Superior temporal gyrus (tissue), 1 donor: Measurements from ENCODE around the gene PPM1B.
"Not testable (repeated sequence)": the region's sequence is repeated elsewhere in the genome, so short reads cannot be mapped to it uniquely, and the experiment has no call there.

Source experiments
- DNase-seq: peaks from one replicate; pipeline ENCODE4 v3.0.0-alpha.2; 2016; ENCODE audit errors: extremely low spot score

The PPM1B gene

GRCh38 chr2:44200759-44201158, 32.1 kb downstream of the PPM1B start:
- no peak for DNase-seq

- DNase-seq = no peak
These were observed 33.0 kb downstream of the PPM1B start for GRCh38 chr2:44201648-44202165.

GRCh38 chr2:44203542-44203941, 34.9 kb downstream of the PPM1B start:
- no peak for DNase-seq

- DNase-seq = no peak
These were observed 36.5 kb downstream of the PPM1B start for GRCh38 chr2:44205169-44205568.

- DNase-seq = no peak
These were observed 38.4 kb downstream of the PPM1B start for GRCh38 chr2:44207102-44207501.

GRCh38 chr2:44207648-44208047, 39.0 kb downstream of the PPM1B start:
- DNase-seq = not testable (repeated sequence)

DNA sequence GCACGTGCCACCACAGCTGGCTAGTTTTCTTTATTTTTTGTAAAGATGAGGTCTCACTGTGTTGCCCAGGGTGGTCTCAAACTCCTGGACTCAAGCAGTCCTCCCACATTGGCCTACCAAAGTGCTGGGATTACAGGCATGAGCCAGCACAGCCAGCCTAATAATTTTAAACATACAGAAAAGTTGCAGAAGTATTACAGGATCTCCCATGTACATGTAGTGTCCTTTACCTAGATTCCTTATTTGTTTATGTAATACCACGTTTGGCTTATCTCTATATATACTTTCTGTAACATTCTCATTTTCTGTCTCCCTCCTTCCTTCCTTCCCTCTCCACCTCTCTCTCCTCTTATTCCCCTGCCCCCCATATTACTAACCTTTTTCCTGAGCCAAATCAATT, 41.7 kb downstream of the PPM1B start:
- DNase-seq = no peak

DNA sequence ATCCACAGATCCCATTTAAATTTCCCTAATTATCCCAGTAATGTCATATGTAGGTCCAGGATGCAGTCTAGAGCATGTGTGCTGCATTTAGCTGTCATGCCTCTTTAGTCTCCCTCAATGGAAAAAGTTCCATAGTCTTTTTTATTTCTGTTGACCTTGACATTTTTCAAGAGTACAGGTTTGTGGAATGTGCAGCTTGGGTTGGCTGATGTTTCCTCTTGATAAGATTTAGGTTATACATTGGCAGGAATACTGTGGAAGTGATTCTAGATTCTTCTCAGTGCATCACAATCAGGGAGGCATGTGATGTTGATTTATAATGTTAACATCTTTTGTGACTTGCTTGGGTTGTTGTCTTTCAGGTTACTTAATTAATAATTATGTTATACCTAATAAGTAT, 42.5 kb downstream of the PPM1B start:
- DNase-seq = no peak

DNA sequence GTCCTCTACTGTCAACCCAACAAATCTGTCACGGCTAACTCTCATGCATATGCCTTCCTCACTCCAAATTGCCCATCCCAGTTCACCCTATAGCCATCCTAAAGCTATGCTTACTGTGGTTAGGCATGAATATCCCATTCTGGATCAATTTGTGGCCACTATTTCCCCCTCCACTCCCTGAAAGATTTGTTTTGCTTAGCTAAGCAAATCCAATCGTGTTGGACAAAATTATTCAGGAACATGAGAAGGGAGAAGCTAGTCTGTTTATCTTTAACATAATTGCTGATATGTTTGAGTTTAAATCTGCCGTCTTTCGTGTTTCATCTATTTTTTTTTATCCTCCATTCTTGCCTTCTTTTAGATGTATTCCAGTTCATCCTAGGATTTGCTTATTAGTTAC, 43.6 kb downstream of the PPM1B start:
- no peak for DNase-seq

DNA sequence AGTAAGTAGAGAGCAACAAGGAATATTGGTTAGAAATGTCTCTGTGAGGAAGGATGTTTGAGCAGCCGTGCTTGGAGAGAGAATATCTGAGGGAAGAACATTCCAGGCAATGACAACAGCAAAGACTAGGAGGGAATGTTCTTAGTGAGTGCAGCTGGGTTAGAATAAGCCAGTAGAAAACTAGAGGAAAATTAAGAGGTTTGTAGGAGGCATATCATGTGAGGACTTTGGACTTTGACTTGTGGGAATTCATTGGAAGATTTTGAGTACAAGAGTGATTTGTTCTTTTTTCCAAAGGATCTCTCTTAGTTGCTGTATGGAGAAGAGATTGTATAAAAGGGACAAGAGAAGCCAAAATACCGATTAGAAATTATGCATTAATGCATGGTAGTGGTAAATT, 47.2 kb downstream of the PPM1B start:
- no peak for DNase-seq

DNA sequence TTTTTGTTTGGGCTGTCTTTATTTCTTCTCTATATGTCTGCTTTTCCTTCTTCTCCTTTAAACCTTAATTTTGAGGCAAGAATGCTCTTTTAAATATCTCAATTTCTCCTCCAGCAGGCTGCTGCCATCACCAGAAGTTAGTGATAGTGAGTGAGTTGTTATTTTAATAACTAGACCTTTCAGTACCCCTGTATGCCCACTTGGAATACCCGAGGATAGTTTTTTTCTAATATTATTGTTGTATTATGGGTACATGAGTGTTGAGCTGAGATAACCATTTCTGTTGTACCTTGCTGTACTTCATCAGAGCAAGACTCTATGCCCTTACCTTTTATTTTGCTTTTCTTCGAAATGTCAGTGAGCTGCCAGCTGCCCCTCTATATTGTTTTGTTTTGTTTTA, 50.1 kb downstream of the PPM1B start:
- no peak for DNase-seq

DNA sequence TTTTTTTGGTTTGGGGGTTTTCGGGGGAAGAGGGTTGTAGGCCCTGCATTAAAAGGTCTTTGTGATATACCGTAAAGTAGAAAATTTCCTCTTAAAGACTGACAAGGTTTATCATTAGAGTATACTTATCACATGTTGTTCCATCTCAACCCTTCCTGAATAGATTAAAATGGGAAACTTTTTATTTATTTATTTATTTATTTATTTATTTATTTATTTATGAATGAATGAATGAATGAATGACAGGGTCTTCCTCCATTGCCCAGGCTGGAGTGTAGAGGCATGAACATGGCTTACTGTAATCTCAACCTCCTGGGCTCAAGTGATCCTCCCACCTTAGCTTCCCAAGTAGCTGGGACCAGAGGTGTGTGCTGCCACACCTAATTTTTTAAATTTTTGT, 58.1 kb downstream of the PPM1B start:
- no peak for DNase-seq

- DNase-seq = peak; percentile 55
These were observed 61.7 kb downstream of the PPM1B start for GRCh38 chr2:44230378-44230777.

DNA sequence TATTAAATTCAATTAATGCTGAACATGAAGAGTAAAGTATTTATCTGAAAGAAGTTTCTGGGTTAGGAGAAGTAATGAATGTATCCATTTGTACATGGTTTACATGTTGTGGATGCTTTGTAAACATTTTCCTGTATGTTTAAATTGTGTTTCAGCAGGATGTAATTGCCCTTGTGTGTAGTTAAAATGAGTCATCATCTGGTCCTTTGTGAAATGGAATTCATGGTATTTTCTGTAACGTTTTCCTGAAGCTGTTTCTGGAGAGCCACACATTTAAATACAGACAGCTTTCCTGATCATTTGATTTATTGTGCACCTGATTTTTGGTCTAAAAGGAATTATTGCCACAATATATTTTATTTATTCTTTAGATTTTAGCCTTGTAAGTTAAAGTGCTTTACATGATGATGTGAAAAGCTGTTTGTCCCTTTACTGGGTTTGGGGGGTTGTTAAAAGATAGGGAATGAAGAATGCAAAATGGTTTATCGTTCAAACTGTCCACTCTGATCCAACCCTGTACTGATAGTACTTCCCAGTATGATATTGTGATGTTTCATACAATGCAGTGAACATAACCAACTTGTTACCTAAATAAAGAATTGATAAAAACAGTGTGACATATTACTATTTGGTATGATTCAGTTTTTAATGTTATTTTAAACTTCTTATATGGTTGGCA, 64.9 kb downstream of the PPM1B start:
- DNase-seq = no peak

GRCh38 chr2:44237221-44237620, 68.5 kb downstream of the PPM1B start:
- no peak for DNase-seq

GRCh38 chr2:44242904-44243303, 74.2 kb downstream of the PPM1B start:
- peak; percentile 90 for DNase-seq

GRCh38 chr2:44244135-44244871, 75.6 kb downstream of the PPM1B start:
- DNase-seq = peak; percentile 93

- peak; percentile 64 for DNase-seq
These were observed 76.6 kb downstream of the PPM1B start for GRCh38 chr2:44245083-44245861.

GRCh38 chr2:44246436-44246835, 77.8 kb downstream of the PPM1B start:
- DNase-seq = no peak

DNA sequence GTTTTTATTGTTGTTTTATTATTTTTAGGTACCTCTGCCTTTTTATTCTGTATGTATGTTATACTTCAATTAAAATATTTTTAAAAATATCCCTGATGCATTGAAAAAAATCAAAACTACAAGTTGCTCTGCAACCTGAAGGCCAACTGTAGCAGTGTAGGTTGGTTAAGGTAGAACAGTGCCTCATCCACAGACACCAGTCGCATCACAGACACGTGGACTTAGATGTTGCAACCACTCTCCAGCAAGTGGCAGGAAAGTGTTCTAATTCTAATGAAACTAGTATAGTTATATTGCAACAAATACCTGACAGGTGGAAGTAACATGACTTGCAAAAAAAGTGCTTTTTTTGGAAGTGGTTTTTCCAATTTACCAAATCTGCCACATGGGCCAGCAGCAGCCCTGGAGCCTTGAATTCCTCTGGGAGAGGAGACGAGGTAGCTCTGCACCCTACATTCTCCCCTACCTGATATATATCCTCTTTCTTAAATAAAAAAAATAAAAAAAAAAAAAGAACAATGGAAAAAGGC, 78.2 kb downstream of the PPM1B start:
- no peak for DNase-seq

DNA sequence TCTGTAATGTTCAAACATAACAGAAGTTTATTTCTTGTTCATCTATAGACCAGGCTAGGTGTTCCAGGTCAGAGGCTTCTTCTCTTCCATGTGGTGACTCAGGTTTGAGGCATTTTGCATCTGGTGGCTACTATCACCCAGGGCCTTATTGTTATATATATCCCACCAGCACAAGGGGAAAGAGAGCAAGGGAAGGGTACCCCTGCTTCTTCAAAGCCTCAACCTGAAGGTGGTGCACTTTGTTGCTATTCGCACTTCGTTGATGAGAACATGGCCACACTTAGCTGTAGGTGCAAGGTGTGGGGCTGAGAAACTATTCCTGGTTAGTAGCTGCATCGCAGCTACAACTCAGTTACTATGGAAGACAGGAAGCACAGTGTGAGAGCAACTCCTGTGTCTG, 79.2 kb downstream of the PPM1B start:
- DNase-seq = no peak

- not testable (repeated sequence) for DNase-seq
These were observed 80.6 kb downstream of the PPM1B start for GRCh38 chr2:44249269-44249668.
